ENCODE data around the gene SLC25A46.
A peak's percentile ranks its signal among the peaks of the same experiment; 100 is the strongest.

DNA sequence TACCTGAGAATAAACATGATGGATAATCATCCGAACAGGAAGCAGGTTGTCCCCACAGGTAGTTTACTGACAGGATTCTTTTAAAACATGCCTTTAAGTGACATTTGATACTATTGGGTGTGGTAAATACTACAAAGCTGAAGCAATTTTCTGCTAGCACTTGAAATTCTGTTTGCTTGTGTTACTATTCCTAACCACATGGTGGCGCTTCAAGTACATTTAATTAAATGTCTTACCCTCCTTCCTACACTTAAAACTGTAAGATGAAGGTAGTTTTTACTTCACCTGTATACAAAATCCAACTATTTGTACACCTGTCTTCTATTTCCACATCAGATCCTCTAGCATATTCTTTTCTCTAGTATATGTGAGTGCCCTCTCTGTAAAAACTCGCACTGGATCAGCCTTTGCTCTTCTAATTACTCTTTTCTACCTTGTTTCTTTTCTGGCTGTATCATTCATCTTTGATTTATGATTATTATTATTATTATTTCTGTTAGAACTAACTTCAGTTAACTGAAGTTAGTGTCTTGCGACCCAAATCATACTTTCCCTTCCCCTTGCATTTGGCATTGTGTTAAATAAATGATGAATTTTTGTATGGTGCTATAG, 18.4 kb downstream of the SLC25A46 start:
- TF ChIP-seq POLR2A (IDR thresholded peaks at IDR 0.05): no peak
- TF ChIP-seq, protein P1, sequence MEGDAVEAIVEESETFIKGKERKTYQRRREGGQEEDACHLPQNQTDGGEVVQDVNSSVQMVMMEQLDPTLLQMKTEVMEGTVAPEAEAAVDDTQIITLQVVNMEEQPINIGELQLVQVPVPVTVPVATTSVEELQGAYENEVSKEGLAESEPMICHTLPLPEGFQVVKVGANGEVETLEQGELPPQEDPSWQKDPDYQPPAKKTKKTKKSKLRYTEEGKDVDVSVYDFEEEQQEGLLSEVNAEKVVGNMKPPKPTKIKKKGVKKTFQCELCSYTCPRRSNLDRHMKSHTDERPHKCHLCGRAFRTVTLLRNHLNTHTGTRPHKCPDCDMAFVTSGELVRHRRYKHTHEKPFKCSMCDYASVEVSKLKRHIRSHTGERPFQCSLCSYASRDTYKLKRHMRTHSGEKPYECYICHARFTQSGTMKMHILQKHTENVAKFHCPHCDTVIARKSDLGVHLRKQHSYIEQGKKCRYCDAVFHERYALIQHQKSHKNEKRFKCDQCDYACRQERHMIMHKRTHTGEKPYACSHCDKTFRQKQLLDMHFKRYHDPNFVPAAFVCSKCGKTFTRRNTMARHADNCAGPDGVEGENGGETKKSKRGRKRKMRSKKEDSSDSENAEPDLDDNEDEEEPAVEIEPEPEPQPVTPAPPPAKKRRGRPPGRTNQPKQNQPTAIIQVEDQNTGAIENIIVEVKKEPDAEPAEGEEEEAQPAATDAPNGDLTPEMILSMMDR (IDR thresholded peaks at IDR 0.05): peak; percentile 53 to 75 (median 65)
- TF ChIP-seq EP300 (IDR thresholded peaks at IDR 0.05; ENCODE audit: low read depth): no peak
- TF ChIP-seq POLR2AphosphoS5 (IDR thresholded peaks at IDR 0.05): no peak
